Activated CD8-positive, alpha-beta T cell treated with anti-CD3 and anti-CD28 coated beads for 36 hours (primary cell): ENCODE measurements around the gene SLC39A3. TPM values are rescaled to one million over a fixed set of nuclear protein-coding genes. Genes with fewer than 3 reads are reported as not detected.

Experiments used
- ATAC-seq: fragments of 200-7000 bp; cut with Tn5 transposase; one replicate; pipeline ENCODE4 v1.10.0; 2021; ENCODE audit warnings: mild to moderate bottlenecking, moderate library complexity
- CTCF ChIA-PET: fragments of 350-600 bp; sonication (Branson Sonifier 250); formaldehyde crosslinking; loops from one replicate; lab custom pipeline; 2021; ENCODE audit warnings: antibody characterized with exemption; lab: Charles Lee
- POLR2A ChIA-PET: fragments of 350-600 bp; sonication (Branson Sonifier 250); formaldehyde crosslinking; loops from one replicate; lab custom pipeline; 2021; ENCODE audit warnings: antibody characterized with exemption; lab: Charles Lee
- DNase-seq: peaks from one replicate; pipeline ENCODE4 v3.0.0-alpha.2; 2020
- H3K27ac Mint-ChIP-seq: one replicate; pipeline ENCODE4 v1.8.0; 2021; ENCODE audit warnings: mild to moderate bottlenecking, mixed read lengths
- H3K27me3 Mint-ChIP-seq: one replicate; pipeline ENCODE4 v1.8.0; 2021; ENCODE audit warnings: mixed read lengths
- H3K36me3 Mint-ChIP-seq: one replicate; pipeline ENCODE4 v1.8.0; 2021; ENCODE audit warnings: low read depth, mixed read lengths
- H3K4me1 Mint-ChIP-seq: one replicate; pipeline ENCODE4 v1.8.0; 2021; ENCODE audit warnings: low read depth, mixed read lengths
- H3K4me3 Mint-ChIP-seq: one replicate; pipeline ENCODE4 v1.8.0; 2021; ENCODE audit warnings: mild to moderate bottlenecking, moderate library complexity, mixed read lengths
- H3K9me3 Mint-ChIP-seq: one replicate; pipeline ENCODE4 v1.8.0; 2021; ENCODE audit warnings: mixed read lengths
- intact Hi-C: fragments of 100-400 bp; cut with micrococcal nuclease; formaldehyde crosslinking; loops from one replicate; pipeline ENCODE4 v1.10.0; 2022
- total RNA-seq, 2 experiments: library from RNA; stranded (reverse); gene quantifications; one replicate each; pipeline ENCODE4 v1.2.3, GENCODE V29; 2021
- TF ChIP-seq, protein P1 (sequence below): fragments of 200-600 bp; IDR thresholded peaks from one replicate; pipeline ENCODE4 v1.8.0; 2022; ENCODE audit warnings: antibody characterized with exemption, mild to moderate bottlenecking

SLC39A3 gene
- total RNA-seq, 2 experiments from 2014 or later = 35.5 to 38.1 TPM

DNA sequence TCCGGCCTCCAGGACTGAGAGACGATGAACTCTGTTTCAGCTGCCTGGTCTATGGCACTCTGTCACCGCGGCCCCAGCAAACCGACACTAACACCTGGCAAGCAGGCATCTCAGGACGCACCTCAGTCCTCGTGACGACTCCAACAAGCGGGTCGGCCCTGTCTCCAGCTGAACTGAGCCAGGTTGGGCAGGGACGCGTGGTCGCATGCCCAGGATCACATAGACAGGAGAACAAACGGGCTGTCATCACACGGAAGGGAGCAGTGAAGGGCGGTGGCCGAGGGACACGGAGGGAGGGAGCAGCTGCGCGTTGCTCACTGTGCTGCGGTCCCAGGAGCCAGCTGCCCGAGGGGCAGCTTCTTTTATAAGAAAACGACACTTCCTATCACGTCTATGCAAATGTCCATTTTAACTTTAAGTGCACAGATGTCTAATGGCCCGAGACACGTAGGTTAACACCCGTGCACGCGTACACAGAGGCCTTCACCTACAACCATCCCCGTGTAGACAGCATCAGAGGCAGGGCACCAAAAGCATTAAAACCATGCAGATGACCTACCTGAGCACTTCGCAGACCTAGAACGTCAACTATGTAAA, 34.4 kb upstream of the SLC39A3 start:
- Mint-ChIP-seq H3K36me3 (peaks cover 14% of the 10 kb centered on the region), H3K9me3 (no peaks in the 10 kb centered on the region), H3K4me1 (peaks cover 33% of the 10 kb centered on the region), H3K4me3 (no peak overlapping the region), H3K27ac (peak overlapping the region; percentile 65), H3K27me3 (no peaks in the 10 kb centered on the region)
- ChIA-PET POLR2A (no interaction called here), CTCF (no interaction called here)
- TF ChIP-seq, protein P1, sequence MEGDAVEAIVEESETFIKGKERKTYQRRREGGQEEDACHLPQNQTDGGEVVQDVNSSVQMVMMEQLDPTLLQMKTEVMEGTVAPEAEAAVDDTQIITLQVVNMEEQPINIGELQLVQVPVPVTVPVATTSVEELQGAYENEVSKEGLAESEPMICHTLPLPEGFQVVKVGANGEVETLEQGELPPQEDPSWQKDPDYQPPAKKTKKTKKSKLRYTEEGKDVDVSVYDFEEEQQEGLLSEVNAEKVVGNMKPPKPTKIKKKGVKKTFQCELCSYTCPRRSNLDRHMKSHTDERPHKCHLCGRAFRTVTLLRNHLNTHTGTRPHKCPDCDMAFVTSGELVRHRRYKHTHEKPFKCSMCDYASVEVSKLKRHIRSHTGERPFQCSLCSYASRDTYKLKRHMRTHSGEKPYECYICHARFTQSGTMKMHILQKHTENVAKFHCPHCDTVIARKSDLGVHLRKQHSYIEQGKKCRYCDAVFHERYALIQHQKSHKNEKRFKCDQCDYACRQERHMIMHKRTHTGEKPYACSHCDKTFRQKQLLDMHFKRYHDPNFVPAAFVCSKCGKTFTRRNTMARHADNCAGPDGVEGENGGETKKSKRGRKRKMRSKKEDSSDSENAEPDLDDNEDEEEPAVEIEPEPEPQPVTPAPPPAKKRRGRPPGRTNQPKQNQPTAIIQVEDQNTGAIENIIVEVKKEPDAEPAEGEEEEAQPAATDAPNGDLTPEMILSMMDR = no peak
- ATAC-seq = no peak
- no peak for DNase-seq
- intact Hi-C loops = no loop called here

DNA sequence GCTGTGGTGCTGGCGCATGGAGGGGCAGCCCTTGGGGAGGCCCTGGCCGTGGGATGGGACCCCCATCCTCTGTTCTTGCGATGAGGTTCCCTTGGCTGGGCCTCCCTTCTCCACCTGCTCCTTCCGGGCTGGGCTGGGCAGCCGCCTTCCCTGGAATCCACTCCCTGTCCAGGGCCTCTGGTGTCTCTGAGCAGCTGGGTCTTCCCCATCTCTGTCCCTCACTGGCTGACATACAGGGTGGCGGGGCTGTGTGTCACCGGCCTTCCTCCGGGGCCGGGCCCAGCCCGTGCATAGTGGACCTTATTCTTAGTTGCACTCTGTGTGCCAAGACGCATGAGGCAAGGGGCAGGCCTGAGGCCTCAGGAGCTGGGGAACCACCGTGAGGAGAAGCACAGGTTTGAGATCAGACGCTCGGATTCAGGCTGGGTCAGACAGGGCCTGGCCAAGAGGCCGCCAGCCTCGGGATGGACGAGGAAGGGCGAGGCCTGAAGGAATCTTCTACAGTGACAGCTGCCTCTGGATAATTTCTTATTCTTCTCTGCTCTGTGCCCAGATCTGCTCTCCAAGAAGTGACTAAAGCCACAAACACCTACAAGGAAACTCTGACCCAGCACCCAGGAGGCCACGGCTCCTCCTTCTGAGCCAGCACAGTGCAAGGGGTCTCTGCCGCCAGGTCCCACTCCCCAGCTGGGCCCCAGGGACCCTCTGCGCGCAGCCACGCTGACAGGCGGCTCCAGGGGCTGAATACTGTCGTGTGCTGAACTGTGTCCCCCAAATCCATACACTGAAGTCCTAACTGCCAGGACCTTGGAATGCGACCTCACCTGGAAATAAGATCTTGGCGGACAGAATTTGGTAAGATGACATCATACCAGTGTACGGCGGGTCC, 32.2 kb upstream of the SLC39A3 start:
- ChIA-PET POLR2A (no interaction called here), CTCF (no interaction called here)
- Mint-ChIP-seq H3K4me1 (peaks cover 33% of the 10 kb centered on the region), H3K36me3 (peaks cover 17% of the 10 kb centered on the region), H3K9me3 (no peaks in the 10 kb centered on the region), H3K27ac (no peak overlapping the region), H3K27me3 (no peaks in the 10 kb centered on the region), H3K4me3 (no peak overlapping the region)
- TF ChIP-seq, protein P1 = no peak
- intact Hi-C loops = no loop called here
- no peak for DNase-seq
- no peak for ATAC-seq

DNA sequence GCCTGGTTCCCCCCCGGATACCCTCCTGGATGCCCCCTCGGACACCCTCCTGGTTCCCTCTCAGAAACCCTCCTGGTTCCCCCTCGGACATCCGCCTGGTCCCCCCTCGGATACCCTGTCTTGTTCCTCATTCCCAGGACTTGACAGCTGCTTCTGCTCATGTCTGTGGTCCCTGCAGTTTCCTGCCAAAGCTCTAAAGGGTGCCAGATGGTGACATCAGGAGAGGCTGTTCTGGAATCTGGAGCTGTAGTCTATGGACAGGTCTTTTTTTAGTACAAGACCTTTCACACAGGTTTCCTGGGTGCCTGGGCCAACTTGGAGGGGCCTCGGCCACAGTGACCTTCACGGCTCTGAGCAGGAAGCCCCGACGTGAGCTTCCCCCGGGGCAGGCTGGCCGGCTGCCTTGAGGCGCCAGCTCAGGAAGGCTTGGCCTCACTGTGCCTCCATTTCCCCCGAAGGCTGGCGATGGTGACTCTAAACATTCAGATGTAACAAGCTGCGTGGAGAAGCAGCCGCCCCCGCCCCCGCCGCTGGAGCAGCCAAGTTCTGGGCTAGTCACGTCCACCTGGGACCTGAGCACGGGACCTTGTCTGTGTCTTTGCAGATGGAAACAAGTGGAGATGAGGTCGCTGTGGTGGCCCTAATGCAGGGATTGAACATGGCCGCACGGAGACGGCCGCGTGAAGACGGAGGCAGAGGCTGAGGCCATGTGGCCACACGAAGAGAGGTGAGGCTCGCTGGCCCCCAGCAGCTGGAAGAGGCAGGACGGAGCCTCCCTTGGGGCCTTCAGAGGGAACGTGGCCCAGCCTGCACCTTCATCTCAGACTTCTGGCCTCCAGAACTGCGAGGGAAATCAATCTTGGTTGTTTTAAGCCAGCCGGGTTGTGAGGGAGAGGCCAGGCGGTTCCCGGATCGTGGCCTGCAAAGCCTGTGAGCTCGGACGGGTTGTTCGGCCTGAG, 30.5 kb upstream of the SLC39A3 start:
- TF ChIP-seq, protein P1 = no peak
- peaks cover 9% of the 10 kb centered on the region for H3K36me3 Mint-ChIP-seq
- no peak for ATAC-seq
- no peak for DNase-seq
- peaks cover 21% of the 10 kb centered on the region for H3K4me1 Mint-ChIP-seq
- CTCF ChIA-PET = no interaction called here
- no peaks in the 10 kb centered on the region for H3K9me3 Mint-ChIP-seq
- no peaks in the 10 kb centered on the region for H3K27me3 Mint-ChIP-seq
- no peak overlapping the region for H3K27ac Mint-ChIP-seq
- no peak overlapping the region for H3K4me3 Mint-ChIP-seq
- POLR2A ChIA-PET = no interaction called here
- intact Hi-C loops = no loop called here

DNA sequence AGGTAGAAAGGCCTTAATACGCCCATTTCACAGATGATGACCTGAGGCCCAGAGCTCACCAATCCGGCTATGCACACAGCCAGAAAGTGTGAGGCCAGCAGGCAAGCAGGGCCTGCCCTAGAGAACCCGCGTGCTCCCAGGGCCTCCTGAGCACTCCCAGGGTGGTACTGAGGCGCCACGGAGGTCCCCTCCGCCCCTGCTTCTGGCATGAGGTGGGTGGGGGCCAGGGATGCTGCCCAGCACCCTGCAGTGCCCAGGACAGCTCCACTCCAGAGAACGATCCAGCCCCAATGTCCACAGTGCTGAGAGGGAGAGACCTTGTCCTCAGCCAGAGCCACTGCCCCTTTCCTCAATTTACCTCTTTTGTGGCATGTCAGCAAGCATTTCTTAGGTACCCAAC, 29.4 kb upstream of the SLC39A3 start:
- intact Hi-C loops = no loop called here
- DNase-seq = no peak
- TF ChIP-seq, protein P1 = no peak
- ChIA-PET POLR2A (no interaction called here), CTCF (no interaction called here)
- Mint-ChIP-seq H3K27me3 (no peaks in the 10 kb centered on the region), H3K27ac (no peak overlapping the region), H3K4me3 (no peak overlapping the region), H3K9me3 (no peaks in the 10 kb centered on the region), H3K4me1 (peaks cover 12% of the 10 kb centered on the region), H3K36me3 (peaks cover 6% of the 10 kb centered on the region)
- ATAC-seq = no peak
